HUES6 (cell line): ENCODE results near the gene MSTO1.
A peak's percentile ranks its signal among the peaks of the same experiment; 100 is the strongest.
"Not testable (repeated sequence)": the region's sequence is repeated elsewhere in the genome, so short reads cannot be mapped to it uniquely, and the experiment has no call there.

ENCODE experiments used
- H3K27ac ChIP-seq: 2 replicates; pipeline ENCODE4 v1.7.0; 2013; ENCODE audit warnings: low read depth, mild to moderate bottlenecking, low read length, inconsistent platforms
- H3K27me3 ChIP-seq: 2 replicates; pipeline ENCODE4 v1.6.1; 2013; ENCODE audit warnings: low read length; ENCODE audit not compliant: control insufficient read depth, insufficient read depth
- H3K36me3 ChIP-seq: 2 replicates; pipeline ENCODE4 v1.6.1; 2013; ENCODE audit warnings: low read length; ENCODE audit not compliant: control insufficient read depth, insufficient read depth
- H3K4me1 ChIP-seq: 2 replicates; pipeline ENCODE4 v1.6.1; 2013; ENCODE audit warnings: low read length; ENCODE audit not compliant: control insufficient read depth, insufficient read depth
- H3K4me3 ChIP-seq: 2 replicates; pipeline ENCODE4 v1.5.1; 2013; ENCODE audit warnings: low read depth, low read length
- H3K9ac ChIP-seq: one replicate; pipeline ENCODE4 v1.6.1; 2013; ENCODE audit warnings: mild to moderate bottlenecking, low read length
- H3K9me3 ChIP-seq: 2 replicates; pipeline ENCODE4 v1.6.1; 2013; ENCODE audit warnings: low read depth, low read length; ENCODE audit not compliant: control insufficient read depth, insufficient read depth

Gene MSTO1

DNA sequence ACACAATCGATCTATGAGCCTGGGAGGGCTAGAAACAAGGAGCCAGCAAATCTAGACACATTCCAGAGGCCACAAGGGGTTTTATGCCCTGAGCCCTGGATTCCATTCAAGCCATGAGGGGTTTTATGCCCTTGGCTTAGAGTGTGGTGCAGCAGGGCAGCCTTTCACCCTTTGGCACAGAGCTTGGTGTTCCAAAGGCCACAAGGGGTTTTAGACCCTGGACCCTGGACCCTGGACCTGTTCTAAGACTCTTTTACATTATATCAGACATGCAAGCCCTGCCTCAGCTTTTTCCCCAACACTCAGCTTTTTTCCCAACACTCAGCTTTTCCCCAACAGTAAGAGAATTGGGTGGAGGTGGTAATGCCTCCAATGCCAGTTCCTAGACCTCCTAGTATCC lies 13.3 kb downstream of the MSTO1 start:
- Histone ChIP-seq H3K9ac (no peak overlapping the region), H3K4me1 (peaks cover 6% of the 10 kb centered on the region; the same call in 1 of the 2 replicates), H3K27me3 (no peaks in the 10 kb centered on the region), H3K36me3 (peaks cover 2% of the 10 kb centered on the region; the same call in 1 of the 2 replicates), H3K4me3 (no peak overlapping the region), H3K9me3 (peaks cover 33% of the 10 kb centered on the region), H3K27ac (no peak overlapping the region)

DNA sequence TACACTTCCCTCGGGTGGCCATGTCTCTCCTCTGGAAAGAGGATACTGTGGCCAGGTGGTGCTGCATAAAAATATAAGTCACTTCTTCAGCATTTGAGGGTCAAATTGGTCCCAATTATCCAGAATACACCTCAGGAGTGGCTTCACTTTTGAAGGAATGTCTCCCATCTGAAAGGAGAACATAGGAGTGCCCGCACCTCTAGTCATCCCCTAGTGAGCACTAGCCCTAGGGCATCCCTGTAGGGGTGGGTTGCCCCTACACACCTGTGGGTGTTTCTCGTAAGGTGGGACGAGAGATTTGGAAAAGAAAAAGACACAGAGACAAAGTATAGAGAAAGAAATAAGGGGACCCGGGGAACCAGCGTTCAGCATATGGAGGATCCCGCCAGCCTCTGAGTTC lies 16.4 kb downstream of the MSTO1 start:
- not testable (repeated sequence) for H3K36me3 ChIP-seq, H3K4me1 ChIP-seq, H3K27me3 ChIP-seq, H3K4me3 ChIP-seq, H3K9ac ChIP-seq
- peaks cover 33% of the 10 kb centered on the region for H3K9me3 ChIP-seq
- peak overlapping the region; percentile 51; the same call in 1 of the 2 replicates for H3K27ac ChIP-seq

DNA sequence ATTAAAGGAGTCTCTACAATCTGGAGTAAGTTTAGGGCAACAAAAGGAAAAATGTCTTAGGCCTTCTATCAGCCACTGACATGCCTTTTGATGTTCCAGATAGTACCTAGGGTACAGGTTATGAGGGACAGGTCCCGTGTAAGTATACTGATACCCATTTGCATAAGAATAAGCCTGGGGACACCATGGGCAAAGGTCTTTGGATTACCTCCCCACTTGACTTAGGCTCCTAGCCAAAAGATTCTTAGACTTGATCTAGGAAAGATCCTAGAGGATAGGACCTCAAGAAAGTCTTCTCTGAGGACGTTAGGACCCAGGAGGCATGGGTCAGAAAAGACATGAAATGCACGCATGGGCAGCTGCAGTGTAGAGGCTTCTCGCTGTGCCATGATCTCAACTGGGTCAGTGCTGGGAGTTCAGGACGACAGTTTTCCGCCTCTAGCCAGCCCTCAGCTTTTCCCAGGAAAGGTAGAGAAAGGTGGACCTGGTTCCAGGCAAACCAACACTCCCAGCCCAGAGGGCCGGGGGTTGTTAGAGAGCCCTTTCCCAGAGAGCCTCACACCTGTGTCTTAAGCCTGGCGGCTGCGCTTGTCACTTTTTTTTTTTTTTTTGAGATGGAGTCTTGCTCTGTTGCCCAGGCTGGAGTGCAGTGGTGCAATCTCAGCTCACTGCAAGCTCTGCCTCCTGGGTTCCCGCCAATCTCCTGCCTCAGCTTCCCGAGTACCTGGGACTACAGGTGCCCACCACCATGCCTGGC lies 26.6 kb downstream of the MSTO1 start:
- Histone ChIP-seq H3K4me3 (no peak overlapping the region), H3K4me1 (peaks cover 12% of the 10 kb centered on the region), H3K27ac (peak overlapping the region; percentile 80; the same call in 1 of the 2 replicates), H3K27me3 (no peaks in the 10 kb centered on the region), H3K9me3 (peaks cover 24% of the 10 kb centered on the region), H3K9ac (peak overlapping the region; percentile 3), H3K36me3 (no peaks in the 10 kb centered on the region)

DNA sequence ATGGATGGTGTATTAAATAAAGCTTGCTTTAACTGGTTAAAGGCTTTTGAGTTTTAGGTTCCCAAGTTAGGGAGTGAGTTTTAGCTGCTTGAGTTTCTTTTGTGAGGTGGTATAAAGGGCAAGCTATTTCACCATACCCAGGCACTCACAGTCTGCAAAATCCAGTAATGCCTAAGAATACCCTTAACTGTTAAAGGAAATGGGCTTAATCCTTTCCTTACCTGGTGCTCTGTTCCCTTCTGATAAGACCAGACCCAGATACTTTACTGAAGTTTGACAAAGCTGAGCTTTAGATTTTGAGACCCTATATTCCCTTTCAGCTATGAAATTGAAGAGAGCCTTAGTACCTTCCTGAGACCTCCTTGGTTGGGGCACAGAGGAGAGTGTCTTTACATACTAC lies 30.3 kb downstream of the MSTO1 start:
- Histone ChIP-seq H3K9ac (no peak overlapping the region), H3K27me3 (no peaks in the 10 kb centered on the region), H3K4me1 (peaks cover 12% of the 10 kb centered on the region), H3K4me3 (no peak overlapping the region), H3K9me3 (peaks cover 58% of the 10 kb centered on the region), H3K36me3 (peaks cover 4% of the 10 kb centered on the region; the same call in 1 of the 2 replicates), H3K27ac (no peak overlapping the region)

DNA sequence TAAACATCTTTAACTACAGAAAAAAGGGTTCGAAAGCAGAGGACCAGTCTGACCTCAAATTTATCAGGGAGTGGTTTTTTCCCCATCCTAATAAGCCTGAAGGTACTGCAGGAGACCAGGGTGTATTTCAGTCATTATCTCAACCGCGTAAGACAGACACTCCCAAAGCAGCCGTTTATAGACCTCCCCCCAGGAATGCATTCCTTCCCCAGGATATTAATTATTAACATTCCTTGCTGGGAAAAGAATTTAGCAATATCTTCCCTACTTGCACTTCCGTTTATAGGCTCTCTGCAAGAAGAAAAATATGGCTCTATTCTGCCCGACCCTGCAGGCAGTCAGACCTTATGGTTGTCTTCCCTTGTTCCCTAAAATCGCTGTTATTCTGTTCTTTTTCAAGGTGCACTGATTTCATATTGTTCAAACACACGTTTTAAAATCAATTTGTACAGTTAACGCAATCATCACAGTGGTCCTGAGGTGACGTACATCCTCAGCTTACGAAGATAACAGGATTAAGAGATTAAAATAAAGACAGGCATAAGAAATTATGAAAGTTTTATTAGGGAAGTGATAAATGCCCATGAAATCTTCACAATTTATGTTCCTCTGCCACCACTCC lies 32.7 kb downstream of the MSTO1 start:
- not testable (repeated sequence) for H3K9ac ChIP-seq, H3K27ac ChIP-seq, H3K4me1 ChIP-seq, H3K4me3 ChIP-seq, H3K36me3 ChIP-seq, H3K27me3 ChIP-seq
- H3K9me3 ChIP-seq: peaks cover 58% of the 10 kb centered on the region

DNA sequence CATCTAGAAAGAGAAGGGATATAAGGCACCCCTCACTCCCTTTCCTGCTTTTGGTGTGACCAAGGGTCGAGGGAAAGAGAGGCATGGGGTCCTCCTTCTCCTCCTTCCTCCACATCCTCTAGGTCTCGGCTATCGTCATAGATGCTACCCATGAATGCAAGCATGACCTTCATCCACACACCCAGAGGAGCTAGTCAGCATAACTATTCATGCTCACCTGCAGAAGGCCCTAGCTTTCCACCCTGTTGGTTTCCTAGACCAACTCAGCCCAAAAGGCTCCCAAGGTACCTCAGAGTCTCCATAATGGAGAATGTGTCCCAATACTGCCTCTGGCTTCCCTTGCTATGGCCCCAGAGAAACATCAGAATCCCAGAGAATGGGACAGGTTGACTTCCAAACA lies 33.2 kb downstream of the MSTO1 start:
- Histone ChIP-seq H3K36me3 (peaks cover 4% of the 10 kb centered on the region; the same call in 1 of the 2 replicates), H3K4me3 (no peak overlapping the region), H3K9ac (no peak overlapping the region), H3K27me3 (no peaks in the 10 kb centered on the region), H3K9me3 (peaks cover 58% of the 10 kb centered on the region), H3K4me1 (no peaks in the 10 kb centered on the region), H3K27ac (no peak overlapping the region)

DNA sequence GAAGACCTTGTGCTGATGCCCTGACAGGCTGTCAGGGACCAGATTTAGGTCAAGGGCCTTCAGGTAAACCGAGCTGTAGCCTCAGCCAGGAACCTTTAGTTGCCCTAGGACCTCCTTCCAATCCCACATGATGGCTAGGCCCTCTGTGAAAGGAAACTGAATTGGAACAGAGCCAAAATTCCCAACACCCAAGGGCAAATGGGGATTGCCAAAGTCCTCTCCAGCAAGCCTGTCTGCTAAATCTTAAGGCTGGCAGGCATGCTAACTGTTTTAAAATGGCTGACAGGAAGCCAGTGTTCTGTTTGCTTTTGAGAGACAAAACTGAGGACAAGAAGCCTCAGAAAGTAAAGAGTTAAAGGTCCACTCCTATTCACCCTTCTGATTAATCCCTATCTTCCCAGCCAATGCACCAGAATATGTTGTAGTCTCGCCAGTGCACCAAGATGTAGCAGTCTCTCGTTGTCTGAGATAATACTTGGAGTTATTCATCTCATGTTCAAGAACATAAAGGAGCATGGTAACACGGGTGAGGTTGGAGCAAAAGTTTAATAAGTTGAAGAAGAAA lies 35.1 kb downstream of the MSTO1 start:
- Histone ChIP-seq H3K27ac (no peak overlapping the region), H3K9ac (no peak overlapping the region), H3K4me1 (peaks cover 3% of the 10 kb centered on the region), H3K27me3 (no peaks in the 10 kb centered on the region), H3K36me3 (peaks cover 4% of the 10 kb centered on the region; the same call in 1 of the 2 replicates), H3K9me3 (peaks cover 51% of the 10 kb centered on the region), H3K4me3 (no peak overlapping the region)

DNA sequence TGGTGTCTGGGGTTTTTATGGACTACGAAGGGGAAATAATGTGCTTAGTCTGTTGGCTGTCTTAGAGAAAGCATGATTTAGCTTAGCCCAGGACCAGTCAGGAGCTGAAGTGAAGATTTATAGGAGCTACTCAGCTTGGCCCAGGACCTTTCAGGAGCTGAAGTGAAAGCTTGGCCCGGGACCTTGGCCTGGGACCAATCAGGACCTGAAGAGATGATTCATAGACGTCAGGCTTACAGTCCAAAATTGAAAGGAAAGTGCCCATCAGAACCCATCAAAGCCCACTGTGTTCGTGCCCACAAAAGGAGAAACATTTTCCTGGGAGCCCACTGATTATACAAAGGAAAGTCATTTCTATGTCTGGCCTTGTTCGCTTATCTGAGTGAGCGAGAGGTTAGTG lies 35.6 kb downstream of the MSTO1 start:
- Histone ChIP-seq H3K9me3 (peaks cover 51% of the 10 kb centered on the region), H3K4me3 (no peak overlapping the region), H3K4me1 (peaks cover 3% of the 10 kb centered on the region), H3K36me3 (peaks cover 4% of the 10 kb centered on the region; the same call in 1 of the 2 replicates), H3K9ac (no peak overlapping the region), H3K27me3 (no peaks in the 10 kb centered on the region), H3K27ac (no peak overlapping the region)

DNA sequence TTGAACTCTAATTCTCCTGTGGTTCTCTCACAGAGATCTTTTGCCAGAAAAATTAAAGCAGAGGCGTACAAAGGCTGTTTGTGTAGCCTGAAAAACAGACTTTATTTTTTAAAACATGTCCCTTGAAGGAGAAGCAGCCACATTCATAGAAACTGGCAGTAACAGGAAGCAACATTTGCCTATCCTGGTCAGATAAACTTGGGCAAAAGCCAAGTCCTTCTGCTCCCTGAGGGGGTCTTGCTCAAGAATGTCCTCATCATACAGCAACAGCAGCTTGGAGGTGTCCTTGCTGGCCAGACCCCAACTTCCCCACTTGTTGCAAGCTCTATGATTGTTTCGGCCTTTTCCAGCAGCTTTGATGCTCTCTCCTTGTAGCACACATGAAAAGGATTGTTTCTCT lies 36.3 kb downstream of the MSTO1 start:
- Histone ChIP-seq H3K27ac (no peak overlapping the region), H3K9me3 (peaks cover 50% of the 10 kb centered on the region), H3K36me3 (peaks cover 4% of the 10 kb centered on the region; the same call in 1 of the 2 replicates)

DNA sequence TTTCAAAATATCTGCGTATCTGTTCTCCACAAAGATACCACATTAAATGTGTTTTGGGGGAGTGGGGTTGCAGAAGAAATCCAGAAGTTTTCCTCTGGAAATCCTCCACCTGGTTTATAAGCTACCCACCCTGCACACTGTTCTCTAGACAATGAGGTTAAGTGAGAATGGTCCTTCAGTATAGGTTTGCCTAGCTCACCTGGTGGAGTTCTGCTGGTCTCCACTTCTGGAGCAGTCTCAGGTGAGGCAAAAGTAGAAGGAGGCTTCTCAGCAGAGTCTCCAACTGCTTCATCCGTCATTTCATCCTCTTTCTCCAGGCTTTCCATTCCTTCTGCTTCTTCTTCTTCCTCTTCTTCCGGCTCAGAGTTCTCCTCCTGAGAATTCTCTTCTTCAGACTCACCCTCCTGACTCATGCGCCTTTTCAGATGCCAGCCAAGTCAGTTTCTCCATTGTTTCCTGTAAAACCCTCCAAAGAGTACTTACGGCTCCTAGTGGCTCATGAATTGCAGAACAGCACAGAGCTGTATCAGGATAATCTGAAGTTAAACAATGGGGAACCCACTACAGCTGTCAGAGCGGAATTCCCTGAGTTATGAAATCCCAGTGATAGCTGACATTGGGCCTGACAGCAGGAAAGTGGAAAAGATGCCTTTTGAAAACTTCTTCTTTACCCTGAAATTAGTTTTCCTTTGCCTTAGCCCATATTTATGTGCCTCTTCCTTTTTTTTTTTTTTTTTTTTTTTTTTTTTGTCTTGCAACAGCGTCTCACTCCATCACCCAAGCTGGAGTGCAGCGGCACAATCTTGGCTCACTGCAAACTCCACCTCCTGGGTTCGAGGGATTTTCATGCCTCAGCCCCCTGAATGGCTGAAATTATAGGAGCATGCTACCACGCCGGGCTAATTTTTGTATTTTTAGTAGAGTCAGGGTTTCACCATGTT lies 38.5 kb downstream of the MSTO1 start:
- peaks cover under 1% of the 10 kb centered on the region; the same call in 1 of the 2 replicates for H3K36me3 ChIP-seq
- H3K4me3 ChIP-seq: no peak overlapping the region; the same call in 1 of the 2 replicates
- H3K4me1 ChIP-seq: peaks cover 3% of the 10 kb centered on the region
- H3K9me3 ChIP-seq: peaks cover 29% of the 10 kb centered on the region
- no peak overlapping the region for H3K9ac ChIP-seq
- no peaks in the 10 kb centered on the region for H3K27me3 ChIP-seq
- no peak overlapping the region for H3K27ac ChIP-seq

More for the DNA sequence above, 36.3 kb downstream of the MSTO1 start:
- Histone ChIP-seq H3K27me3 (no peaks in the 10 kb centered on the region), H3K4me1 (peaks cover 3% of the 10 kb centered on the region), H3K4me3 (no peak overlapping the region), H3K9ac (no peak overlapping the region)
